Stimulated activated CD8-positive, alpha-beta memory T cell treated with anti-CD3 and anti-CD28 coated beads, Interleukin-4, amount 100 ng/mL, for 24 hours (primary cell): ENCODE measurements around the gene MLYCD.
A peak's percentile ranks its signal among the peaks of the same experiment; 100 is the strongest.
"Not testable (repeated sequence)": the region's sequence is repeated elsewhere in the genome, so short reads cannot be mapped to it uniquely, and the experiment has no call there.

Experiments
- DNase-seq: peaks from one replicate; pipeline ENCODE4 v3.0.0-alpha.2; 2020; ENCODE audit warnings: low read depth

MLYCD gene

DNA sequence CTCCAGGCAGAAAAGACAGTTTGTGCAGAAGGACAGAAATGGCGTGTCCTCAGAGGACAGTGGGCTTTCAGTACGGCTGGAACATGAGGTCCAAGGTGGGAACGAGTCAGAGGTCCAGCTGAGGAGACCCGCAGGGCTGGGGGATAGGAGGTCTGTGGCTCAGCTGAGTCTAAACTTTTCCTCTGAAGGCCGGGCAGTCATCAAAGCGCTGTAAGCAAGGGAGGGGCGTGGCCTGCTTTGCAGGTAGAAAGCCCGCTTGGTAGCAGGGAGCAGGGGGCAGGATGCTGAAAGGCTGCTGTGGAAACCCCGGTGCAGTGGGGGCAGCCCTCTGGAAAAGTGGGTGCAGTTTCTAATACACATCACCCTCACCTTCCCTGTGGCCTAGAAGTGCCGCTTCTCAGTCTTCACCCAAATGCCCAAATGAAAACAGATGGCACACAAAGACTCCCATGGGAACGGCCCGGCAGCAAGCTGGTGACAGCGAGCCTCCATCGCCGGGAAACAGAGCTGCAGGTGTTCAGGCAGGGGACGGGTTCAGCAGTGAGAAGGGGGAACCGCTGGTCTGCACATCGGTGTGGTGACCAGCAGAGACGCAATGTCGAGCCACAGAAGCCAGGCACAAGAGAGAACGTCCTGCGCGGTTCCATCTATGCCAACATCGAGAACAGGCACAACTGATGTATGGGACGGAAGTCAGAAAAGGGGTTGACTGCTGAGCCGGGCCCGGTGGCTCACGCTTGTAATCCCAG lies 41.9 kb downstream of the MLYCD start:
- no peak for DNase-seq

DNA sequence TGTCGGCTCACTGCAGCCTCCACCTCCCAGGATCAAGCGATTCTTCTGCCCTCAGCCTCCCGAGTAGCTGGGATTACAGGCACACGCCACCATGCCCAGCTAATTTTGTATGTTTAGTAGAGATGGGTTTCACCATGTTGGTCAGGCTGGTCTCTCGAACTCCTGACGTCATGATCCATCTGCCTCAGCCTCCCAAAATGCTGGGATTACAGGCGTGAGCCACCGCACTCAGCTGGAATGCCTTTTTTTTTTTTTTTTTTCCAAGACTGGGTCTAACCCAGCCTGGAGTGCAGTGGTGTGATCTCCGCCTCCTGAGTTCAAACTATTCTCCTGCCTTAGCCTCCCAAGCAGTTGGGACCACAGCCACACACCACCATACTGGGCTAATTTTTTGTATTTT lies 42.6 kb downstream of the MLYCD start:
- not testable (repeated sequence) for DNase-seq

DNA sequence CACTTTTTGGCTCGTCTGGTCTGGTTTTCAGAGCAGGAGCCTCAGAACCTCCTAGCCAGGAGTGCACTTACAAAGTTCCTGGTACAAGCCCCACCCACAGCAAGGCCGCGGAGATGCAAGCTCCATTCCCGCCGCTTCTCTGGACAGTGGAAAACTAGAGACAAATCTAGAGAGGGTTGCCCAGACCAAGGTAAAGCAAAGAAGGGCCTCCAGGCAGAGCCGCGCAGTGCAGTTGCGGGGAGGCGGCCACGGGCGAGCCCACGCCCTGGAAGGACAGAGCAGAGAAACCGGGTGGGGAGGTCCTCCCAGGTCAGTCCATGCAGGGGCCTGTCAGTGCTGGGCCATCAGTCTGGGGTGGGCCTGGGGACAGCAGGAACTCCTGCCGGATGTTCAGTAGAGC lies 43.2 kb downstream of the MLYCD start:
- DNase-seq: no peak

DNA sequence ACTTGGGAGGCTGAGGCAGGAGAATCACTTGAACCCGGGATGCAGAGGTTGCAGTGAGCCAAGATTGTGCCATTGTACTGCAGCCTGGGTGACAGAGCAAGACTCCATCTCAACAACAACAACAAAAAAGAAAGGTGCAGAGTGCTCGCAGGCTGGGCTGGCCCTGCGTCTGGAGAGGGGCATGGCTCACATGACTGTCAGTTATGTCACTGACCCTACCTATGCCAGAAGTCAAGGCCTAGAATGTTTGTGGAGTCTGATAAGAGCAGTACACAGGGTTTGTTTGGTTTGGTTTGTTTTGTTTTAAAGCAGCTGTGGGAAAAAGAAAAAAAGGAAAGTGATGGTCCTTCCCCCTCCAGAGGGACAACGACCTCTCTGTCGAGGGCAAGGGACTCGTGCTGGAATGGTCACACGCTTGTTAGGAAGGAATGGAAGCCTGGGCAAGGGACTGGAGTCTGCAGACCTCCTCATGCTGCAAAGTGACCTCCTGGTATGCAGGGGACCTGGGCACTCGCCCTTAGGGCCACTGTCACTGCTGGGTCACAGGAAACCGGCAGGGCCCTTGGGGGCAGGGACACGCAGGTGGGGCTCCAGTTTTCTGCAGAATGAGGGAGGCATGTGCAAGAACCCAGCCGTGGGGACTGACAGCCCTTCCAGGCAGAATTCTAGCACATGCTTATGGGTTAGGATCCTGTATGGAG lies 44.0 kb downstream of the MLYCD start:
- DNase-seq: no peak

DNA sequence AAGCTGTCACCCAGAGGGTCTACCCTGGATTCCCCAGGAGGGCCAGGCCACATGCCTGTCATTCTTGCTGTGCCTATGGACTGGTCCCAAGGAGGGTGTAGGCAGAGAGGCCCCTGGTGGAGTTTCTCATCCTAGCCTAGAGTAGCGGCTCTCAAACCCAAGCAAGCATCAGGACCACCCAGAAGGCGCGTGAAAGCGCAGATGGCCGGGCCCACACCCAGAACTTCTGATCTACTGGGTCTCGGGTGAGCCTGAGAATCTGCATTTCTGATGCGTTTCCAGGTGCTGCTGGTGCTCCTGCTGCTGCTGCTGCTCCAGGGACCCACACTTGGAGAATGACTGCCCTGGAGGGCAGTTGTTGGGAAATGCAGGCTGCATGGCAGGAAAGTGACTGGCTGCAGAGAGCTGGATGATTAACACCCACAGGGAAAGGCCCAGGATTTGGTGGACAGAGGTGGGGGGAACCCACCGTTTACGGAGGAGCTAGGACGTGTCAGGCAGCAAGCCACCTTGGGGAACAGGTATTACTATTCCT lies 44.7 kb downstream of the MLYCD start:
- no peak for DNase-seq

DNA sequence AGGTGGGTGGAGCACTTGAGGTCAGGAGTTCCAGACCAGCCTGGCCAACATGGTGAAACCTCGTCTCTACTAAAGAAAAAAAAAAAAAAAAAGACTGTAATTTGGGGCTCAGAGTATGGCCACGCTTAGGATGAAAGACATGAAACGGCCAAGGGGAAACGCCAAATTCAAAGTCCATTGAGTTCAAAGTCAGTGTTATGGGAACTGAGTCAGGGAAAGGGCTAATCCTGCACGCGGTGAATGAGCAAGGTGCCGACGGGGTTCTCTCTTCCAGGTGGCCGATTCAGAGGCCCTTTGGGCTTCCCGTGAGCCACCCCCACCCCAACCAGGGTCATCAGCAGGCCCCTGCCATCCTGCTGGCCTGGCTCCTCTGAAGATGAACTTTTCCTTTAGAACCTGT lies 46.7 kb downstream of the MLYCD start:
- DNase-seq: no peak

DNA sequence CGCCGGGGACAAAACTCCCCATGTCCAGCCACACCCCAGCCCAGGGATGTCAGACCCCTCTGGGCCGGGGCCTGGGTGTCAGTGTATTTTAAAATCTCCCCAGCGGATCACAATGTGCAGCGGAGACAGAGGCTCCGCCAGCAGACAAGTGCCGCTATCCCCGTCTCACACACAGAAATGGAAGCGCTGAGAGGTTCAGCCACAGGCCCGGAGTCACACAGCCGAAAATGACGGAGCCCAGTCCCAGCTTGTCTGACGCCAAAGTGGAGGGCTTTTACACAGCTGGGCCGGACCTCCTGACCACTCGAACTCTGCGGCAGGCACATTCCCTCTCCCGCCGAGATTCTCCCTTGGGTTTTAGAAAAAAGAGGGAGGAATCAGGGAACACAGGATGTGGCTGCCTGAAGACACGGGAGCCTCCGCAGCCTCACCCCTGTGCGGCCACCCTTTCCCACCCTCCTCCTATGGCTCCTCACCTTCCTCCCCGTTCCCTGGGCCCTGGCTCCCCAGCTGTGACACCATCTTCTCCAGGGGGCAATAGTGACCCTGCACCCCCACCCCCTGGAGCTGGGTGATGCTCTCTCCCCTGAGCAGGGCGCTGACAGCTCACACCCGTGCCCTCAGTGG lies 47.4 kb downstream of the MLYCD start:
- DNase-seq: no peak

DNA sequence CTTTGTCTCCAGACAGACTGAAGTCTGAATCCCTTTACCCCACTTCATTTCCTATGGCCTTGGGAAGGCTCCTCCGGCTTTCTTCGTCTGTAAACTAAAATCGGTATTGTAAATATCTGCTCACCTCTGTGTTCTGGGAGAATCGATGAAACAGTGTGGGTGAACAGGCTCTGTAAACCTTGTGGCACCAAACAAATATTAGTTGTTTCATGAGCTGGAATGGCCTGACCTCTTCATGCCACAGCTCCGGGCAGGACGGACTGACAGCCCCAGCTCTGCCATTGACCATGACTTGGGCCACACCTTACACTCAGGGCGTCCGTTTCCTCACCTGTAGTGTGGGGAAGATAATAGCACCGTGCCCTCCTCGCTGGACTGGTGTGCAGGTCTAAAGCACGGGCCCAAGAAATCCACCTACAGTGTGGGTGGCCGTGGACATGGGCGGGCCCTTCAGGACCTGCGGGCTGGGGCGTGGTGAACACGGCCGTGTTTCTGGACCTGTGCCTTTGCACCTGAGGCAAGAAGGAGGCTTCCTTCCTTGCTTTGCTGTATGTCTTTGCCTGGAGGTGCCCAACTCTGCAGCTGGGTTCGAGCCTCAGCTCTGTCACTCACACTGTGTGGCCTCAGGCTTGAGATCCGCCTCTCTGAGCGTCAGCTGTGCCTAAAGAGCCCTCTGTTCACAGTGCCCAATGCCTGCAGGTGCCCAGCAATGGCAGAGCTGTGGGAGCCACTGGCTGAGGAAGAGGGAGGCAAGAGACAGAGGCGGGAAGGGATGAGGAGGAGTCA lies 48.1 kb downstream of the MLYCD start:
- no peak for DNase-seq

DNA sequence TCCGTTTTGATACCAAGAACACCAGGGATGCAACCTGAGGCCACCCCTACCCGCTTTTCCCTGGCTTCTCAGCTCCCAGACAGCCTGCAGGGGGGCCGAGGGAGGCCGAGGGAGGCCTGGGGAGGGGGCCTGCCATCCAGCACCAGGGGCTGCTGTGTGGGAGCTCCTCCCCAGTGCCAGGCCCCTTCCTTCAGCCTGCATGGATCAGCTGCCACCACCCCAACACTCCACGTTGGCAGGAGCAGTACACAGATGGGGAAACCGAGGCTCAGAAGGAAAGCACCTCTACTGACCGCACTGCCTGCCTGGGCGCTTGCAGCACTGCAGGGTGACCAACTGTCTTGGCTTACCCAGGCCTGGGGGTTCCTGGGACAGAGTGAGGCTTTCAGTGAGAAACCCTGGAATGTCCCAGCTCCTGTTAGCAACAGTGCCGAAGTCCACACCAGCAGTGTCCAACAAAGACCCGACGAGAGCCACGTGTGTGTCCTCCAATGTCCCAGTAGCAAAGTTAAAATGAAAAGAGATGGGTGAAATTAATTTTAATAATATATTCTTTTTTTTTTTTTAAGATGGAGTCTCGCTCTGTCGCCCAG lies 48.8 kb downstream of the MLYCD start:
- no peak for DNase-seq

DNA sequence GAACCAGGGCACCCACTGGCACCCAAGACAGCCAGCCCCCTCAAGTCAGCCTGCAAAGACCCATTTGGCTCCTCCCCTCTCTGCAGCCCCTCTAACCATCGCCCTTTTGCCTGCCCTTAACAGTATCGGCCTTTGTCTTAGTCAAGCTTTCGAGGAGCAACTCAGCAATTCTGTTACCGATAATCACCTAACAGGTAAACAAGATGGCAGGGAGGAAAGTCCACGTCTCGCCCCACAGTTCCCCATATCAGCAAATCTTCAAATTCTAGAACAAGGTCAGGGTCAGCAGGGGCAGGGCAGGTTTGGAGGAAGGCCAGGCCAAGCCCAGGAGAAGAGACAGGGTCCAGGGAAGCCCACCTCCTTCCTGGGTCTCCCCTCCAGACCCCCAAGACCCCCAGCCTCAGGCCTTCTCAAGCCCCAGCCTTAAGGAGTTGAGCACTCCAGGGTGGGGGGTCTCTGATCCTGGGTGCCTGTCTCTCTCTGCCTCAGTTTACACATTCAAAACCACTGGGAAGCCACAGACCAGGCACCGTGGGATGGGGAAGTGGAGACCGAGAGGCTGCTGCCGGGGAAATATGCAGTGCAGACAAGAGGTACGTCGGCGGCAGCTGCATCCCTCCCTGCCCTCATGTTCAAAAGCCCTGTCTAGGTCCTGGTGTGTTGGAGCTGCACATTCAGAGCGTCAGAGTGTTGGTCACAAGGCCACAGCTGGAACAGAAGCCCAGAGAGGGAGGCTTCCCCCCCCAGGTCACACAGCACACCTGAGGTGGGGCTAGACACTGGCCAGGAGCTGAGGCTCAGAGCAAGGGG lies 50.2 kb downstream of the MLYCD start:
- no peak for DNase-seq

DNA sequence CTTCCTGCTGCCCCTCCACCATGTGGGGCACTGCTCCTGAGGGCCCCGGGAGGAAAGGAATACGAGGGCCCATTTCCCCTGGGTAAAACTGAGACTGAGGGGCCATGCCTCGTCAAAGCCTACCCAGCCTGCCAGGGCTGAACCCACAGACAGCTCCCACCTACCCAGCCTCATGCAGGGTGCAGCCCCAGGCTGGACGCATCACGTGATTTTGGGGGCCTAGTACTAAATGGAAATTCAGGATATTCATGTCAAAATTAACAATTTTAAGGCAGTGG lies 50.7 kb downstream of the MLYCD start:
- DNase-seq: no peak

DNA sequence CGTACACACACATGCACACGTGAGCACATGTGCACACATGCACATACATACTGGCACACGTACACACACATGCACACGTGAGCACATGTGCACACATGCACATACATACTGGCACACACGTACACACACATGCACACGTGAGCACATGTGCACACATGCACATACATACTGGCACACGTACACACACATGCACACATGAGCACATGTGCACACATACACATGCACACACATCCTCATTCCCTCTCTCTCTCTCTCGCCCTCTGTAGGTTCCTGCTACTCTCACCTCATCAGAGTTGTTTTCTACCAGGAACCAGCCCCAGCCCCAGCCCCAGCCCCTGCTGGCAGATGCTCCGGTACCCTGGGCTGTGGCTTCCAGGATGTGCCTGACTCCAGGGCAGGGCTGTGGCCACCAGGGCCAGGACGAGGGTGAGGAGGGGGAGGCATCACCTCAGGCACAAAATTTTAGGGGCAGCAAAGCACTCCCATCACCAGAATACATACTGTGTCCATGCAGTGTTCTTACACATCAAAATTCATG lies 52.0 kb downstream of the MLYCD start:
- DNase-seq: not testable (repeated sequence)

DNA sequence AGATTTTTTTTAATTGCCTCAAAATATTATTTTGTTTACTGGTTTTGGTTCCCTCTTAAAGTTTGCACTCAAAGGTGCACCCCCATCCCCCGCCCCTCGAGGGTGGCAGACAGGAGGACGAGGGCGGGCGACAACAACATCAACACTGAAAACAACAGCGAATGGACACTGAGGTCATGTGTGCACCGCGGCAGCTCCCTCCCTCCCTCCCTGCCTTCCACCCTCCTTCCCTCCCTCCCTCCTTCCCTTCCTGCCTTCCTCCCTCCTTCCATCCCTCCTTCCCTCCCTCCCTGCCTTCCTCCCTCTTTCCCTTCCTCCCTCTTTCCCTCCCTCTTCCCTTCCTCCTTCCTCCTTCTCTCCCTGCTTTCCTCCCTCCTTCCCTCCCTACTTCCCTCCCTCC lies 52.6 kb downstream of the MLYCD start:
- DNase-seq: no peak

DNA sequence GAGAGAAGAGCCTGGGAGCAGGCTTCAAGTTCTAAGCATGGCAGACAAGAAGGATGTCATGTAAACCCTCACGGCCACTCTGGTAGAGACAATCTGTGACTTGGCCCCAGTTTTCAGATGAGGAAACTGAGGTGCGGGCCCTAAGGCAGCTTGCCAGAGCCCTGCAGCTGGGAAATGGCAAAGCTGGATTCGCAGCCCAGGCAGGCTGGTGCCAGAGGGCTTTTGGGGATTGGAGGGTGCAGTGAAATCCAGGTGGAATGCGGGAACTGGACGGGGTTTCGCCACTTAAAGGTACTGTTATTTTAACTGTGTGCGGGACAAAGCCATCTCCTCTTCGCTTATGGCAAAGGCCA lies 53.6 kb downstream of the MLYCD start:
- DNase-seq: no peak

DNA sequence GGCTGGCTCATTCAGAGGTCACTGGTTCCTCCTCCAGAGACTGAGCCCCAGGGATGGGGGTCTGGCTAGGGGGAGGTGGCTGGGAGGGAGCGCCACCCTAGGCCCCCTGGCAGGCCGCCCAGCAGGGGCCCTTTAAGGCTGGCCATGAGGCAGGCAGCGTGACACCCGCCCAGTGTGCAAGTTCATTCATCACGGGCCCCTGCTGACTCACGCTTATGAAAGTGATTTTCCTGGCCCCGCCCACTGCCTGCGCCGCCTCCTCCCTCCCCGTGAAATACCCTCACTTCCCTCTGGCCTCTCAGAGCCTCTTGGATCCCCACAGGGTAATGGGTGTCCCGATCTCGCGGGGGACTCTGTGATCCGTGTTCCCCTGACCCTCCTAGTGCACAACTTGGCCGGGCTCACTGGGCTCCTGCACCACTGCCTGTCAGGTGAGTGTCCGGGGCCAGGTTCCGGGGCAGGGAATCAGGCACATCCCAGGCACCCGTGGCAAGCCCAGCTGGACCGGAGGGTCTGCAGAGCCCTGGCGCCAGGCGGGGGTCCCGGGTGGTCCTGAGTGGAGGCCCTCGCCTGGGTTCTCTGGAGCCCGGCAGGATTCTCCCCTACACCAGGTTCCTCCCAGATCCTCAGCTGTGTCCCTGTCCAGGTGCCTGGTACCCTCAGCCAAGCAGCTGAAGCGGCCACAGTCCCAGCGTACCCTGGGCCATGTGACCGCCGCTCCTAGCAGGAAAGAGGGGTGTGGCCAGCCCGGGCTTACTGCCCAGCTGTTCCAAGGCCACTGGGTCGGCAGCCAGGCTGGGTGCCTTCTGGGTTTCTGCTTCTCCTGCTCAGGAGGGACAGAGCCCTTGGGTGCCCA lies 54.3 kb downstream of the MLYCD start, which contains the start of gene OSGIN1:
OSGIN1 (plus strand) TSS at position 301 of the 856 bp plus-strand sequence. CDS start 4,432 bp downstream, outside the sequence.
- peak; percentile 71 for DNase-seq

DNA sequence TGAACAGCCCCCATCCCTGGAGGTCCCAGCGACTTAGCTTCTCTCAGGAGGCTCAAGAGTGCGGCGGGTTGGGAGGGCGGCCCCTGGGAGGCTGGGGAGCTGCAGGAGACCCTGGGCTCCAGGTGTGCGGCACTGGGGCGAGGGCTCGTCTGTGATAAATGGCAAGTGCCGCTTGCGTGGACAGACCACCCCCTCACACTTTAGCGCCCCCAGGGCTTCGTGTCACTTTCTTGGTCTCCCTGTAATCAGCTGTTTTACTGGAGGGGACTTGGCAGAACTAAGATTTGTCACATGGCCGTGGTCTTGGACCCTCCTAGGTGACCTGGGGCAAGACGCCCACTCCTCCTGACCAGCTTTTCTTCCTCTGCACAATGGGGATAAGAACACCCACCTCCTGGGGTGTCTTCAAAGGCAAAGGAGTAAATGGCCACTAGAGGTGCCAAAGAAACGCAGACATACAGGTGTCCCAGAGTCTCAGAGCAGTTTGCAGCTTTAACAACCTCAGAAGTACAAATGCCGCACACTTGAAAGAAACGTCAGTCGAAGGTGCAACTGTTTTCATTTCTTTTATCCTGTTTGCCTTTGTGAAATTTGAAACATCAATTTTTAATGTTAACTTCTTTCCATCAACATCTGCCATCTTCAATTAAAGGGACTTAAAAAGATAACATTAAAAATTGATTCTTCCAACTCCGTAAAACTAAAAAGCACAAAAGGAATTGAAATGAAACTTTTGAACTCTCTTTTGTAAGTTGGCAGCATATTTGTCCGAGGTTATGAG lies 55.1 kb downstream of the MLYCD start:
- no peak for DNase-seq

DNA sequence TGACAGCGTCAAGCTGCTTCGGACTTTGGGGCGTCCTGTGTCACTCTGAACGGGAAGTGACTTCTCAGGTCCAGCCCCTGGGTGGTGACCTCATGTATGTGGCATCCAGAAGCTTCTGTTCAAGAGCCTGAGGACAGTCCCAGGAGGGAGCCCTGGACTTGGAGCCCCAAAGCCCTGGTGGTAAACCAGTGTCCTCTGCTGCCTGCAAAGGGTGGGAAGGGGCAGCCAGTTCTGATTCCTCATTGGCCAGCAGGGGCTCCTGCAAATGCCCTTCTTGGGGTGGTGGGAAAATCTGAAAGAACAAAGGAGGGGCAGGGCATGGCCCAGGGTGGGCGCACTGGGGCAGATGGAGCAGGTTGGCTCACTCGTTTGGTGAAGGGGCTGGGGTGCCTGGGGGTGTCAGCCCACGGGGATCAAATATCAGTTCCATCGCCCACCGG lies 55.7 kb downstream of the MLYCD start:
- no peak for DNase-seq

DNA sequence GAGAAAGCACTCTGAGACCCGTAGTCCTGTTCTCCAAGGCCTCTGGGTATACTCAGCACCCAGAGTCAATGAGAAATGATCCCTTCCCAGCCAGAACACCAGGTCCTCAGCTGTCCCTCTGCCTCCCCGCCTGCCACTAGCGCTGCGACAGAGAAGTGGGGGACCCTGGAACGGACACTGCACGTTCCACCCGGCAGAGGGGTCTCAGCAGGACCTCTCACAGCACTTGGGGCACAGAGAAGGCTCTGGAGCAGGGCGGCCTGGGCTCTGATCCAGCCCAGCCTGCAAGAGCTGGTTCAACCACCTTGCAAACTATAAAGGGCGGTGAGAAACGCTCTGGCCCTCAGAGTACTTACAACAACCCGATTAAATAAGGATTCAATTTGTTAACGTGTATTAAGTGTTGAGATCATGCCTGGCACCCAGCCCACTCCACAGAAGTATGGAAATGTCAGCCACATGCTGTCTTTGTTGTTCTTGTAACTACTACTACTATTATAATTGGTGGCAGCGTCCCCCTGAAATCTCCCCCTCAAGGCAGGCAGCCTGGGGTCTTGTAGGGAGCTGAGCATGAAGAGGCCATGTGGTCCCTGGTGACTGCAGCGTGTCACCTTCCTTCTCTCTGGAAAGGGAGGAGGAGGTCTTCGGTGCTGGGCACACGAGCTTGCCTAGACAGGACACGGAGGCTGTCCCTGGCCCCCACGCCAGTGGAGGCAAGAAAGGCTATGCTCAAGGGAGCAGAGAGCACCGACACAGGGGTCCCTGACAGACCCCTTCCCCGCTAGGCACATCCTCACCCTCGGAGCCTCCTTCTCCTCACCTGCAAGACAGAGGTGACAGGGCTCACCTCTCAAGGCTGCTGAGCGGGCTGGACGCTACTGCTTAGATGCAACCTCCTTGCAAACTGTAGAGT lies 56.6 kb downstream of the MLYCD start:
- DNase-seq: no peak
